OCI-LY7 (cell line): ENCODE measurements around the gene GMDS. TPM values are rescaled to one million over a fixed set of nuclear protein-coding genes. Genes with fewer than 3 reads are reported as not detected.

Experiments used
- BruUV-seq: library from RNA; stranded (reverse); fragments of 400-500 nt; replicated peaks from 2 replicates; lab custom pipeline; 2021; lab: Mats Ljungman, UMichigan
- CTCF ChIA-PET: fragments of 300-600 bp; sonication (Branson Sonifier 250); formaldehyde crosslinking; loops from one replicate; lab custom pipeline; 2022; ENCODE audit warnings: antibody characterized with exemption; ENCODE audit not compliant: unreplicated experiment; lab: Charles Lee
- POLR2A ChIA-PET: fragments of 300-600 bp; sonication (Branson Sonifier 250); formaldehyde crosslinking; loops from one replicate; lab custom pipeline; 2022; ENCODE audit warnings: antibody characterized with exemption; lab: Charles Lee
- DNase-seq: peaks from one replicate; pipeline ENCODE4 v3.0.0-alpha.2; 2015; ENCODE audit warnings: low spot score
- H2AFZ ChIP-seq: fragments of 200-600 bp; sonication (generic), shearing (Covaris generic); 2 replicates; pipeline ENCODE4 v1.6.1; 2014; ENCODE audit warnings: mild to moderate bottlenecking, antibody characterized with exemption, low read length, moderate library complexity
- H3K27ac ChIP-seq: fragments of 200-600 bp; sonication (generic); 2 replicates; pipeline ENCODE4 v1.5.1; 2014; ENCODE audit warnings: mixed run types, low read depth, mild to moderate bottlenecking, moderate library complexity, low read length, inconsistent platforms; ENCODE audit not compliant: poor library complexity, severe bottlenecking
- H3K36me3 ChIP-seq: fragments of 200-600 bp; sonication (generic); 2 replicates; pipeline ENCODE4 v1.6.1; 2014; ENCODE audit warnings: mild to moderate bottlenecking, antibody characterized with exemption, low read length, moderate library complexity, mixed read lengths; ENCODE audit not compliant: insufficient read depth
- H3K4me1 ChIP-seq: fragments of 200-600 bp; sonication (generic); 2 replicates; pipeline ENCODE4 v1.5.1; 2014; ENCODE audit warnings: mild to moderate bottlenecking, low read length; ENCODE audit not compliant: insufficient read depth, poor library complexity, severe bottlenecking
- H3K4me2 ChIP-seq: fragments of 200-600 bp; sonication (generic); 2 replicates; pipeline ENCODE4 v1.6.1; 2014; ENCODE audit warnings: mild to moderate bottlenecking, low read length
- H3K4me3 ChIP-seq: fragments of 200-600 bp; sonication (generic); 2 replicates; pipeline ENCODE4 v1.5.1; 2014; ENCODE audit warnings: mild to moderate bottlenecking, low read depth, low read length; ENCODE audit not compliant: poor library complexity, severe bottlenecking
- H3K79me2 ChIP-seq: fragments of 200-600 bp; sonication (generic); 2 replicates; pipeline ENCODE4 v1.6.1; 2016; ENCODE audit warnings: low read depth, mild to moderate bottlenecking, low read length, moderate library complexity, mixed read lengths; ENCODE audit not compliant: insufficient read depth
- H3K9me2 ChIP-seq: fragments of 200-600 bp; sonication (generic); 2 replicates; pipeline ENCODE4 v1.6.1; 2016; ENCODE audit warnings: mild to moderate bottlenecking, low read length, mixed read lengths; ENCODE audit not compliant: insufficient read depth
- H3K9me3 ChIP-seq: fragments of 200-600 bp; sonication (generic); 2 replicates; pipeline ENCODE4 v1.6.1; 2014; ENCODE audit warnings: mild to moderate bottlenecking, mixed run types, low read length, mixed read lengths
- H4K20me1 ChIP-seq: fragments of 200-600 bp; sonication (generic); 2 replicates; pipeline ENCODE4 v1.6.1; 2014; ENCODE audit warnings: mild to moderate bottlenecking, antibody characterized with exemption, low read length, moderate library complexity, mixed read lengths; ENCODE audit not compliant: insufficient read depth
- CTCF ChIP-seq: fragments of 200-600 bp; sonication (generic); conservative IDR thresholded peaks from 2 replicates; pipeline ENCODE4 v1.5.1; 2014; ENCODE audit warnings: mild to moderate bottlenecking, antibody characterized with exemption, low read length, moderate library complexity, mixed read lengths
- EZH2phosphoT487 ChIP-seq: fragments of 200-600 bp; sonication (generic); IDR thresholded peaks from 2 replicates; pipeline ENCODE4 v1.6.1; 2018; ENCODE audit warnings: low read depth, borderline replicate concordance, mild to moderate bottlenecking, mixed run types, antibody characterized with exemption, low read length, moderate library complexity, mixed read lengths
- intact Hi-C: fragments of 100-400 bp; cut with micrococcal nuclease; formaldehyde crosslinking; loops from one replicate; pipeline ENCODE4 v1.10.0; 2022; ENCODE audit not compliant: unreplicated experiment
- total RNA-seq, 2 experiments: library from RNA; depleted of rRNA in 1 of 2; stranded (reverse); fragments of >200 nt in 1 of 2; shearing (Covaris generic) in 1 of 2; gene quantifications; 2 replicates each; pipeline ENCODE4 v1.2.3, GENCODE V29; 2014 to 2022

Gene GMDS
- total RNA-seq, 2 experiments from 2014 or later, result 9.9 to 26.8 TPM

GRCh38 chr6:2144210-2144609 is 101.2 kb downstream of the GMDS start:
- POLR2A ChIA-PET, result no interaction called here
- Histone ChIP-seq H3K9me2 (no peaks in the 10 kb centered on the region), H3K4me2 (no peak overlapping the region), H4K20me1 (no peaks in the 10 kb centered on the region), H3K4me3 (no peak overlapping the region), H3K79me2 (no peaks in the 10 kb centered on the region), H3K9me3 (no peaks in the 10 kb centered on the region), H3K4me1 (no peaks in the 10 kb centered on the region), H3K27ac (no peak overlapping the region), H2AFZ (no peak overlapping the region), H3K36me3 (no peaks in the 10 kb centered on the region)
- DNase-seq, result no peak
- CTCF ChIA-PET, result no interaction called here
- intact Hi-C loops, result no loop called here
- no TSS peak for BruUV-seq
- TF ChIP-seq CTCF (no peak), EZH2phosphoT487 (no peak)

GRCh38 chr6:2141644-2142290 is 103.6 kb downstream of the GMDS start:
- no peak overlapping the region for H3K4me3 ChIP-seq
- H3K9me3 ChIP-seq, result no peaks in the 10 kb centered on the region
- DNase-seq, result no peak
- intact Hi-C loops, result no loop called here
- H2AFZ ChIP-seq, result no peak overlapping the region
- no peaks in the 10 kb centered on the region for H3K9me2 ChIP-seq
- no peaks in the 10 kb centered on the region for H3K79me2 ChIP-seq
- H3K27ac ChIP-seq, result no peak overlapping the region
- BruUV-seq, result no TSS peak
- TF ChIP-seq EZH2phosphoT487, result no peak
- TF ChIP-seq CTCF, result no peak
- POLR2A ChIA-PET, result interaction anchor here (0.6 kb wide), 1 partner anchor 183 kb away, joined by 3 read pairs; no protein-coding TSS in a partner anchor
- CTCF ChIA-PET, result no interaction called here
- no peak overlapping the region for H3K4me2 ChIP-seq
- H4K20me1 ChIP-seq, result no peaks in the 10 kb centered on the region
- H3K4me1 ChIP-seq, result no peaks in the 10 kb centered on the region
- no peaks in the 10 kb centered on the region for H3K36me3 ChIP-seq

GRCh38 chr6:2140438-2141128 is 104.8 kb downstream of the GMDS start:
- no peak overlapping the region for H3K4me3 ChIP-seq
- DNase-seq, result no peak
- H2AFZ ChIP-seq, result no peak overlapping the region
- no peaks in the 10 kb centered on the region for H3K36me3 ChIP-seq
- no TSS peak for BruUV-seq
- H3K4me2 ChIP-seq, result no peak overlapping the region
- no peaks in the 10 kb centered on the region for H3K79me2 ChIP-seq
- ChIA-PET CTCF (no interaction called here), POLR2A (interaction anchor here (0.6 kb wide), 1 partner anchor 657 kb away, joined by 3 read pairs; no protein-coding TSS in a partner anchor)
- H3K4me1 ChIP-seq, result no peaks in the 10 kb centered on the region
- H3K9me2 ChIP-seq, result no peaks in the 10 kb centered on the region
- H3K9me3 ChIP-seq, result no peaks in the 10 kb centered on the region
- intact Hi-C loops, result no loop called here
- H3K27ac ChIP-seq, result no peak overlapping the region
- TF ChIP-seq EZH2phosphoT487 (no peak), CTCF (no peak)
- no peaks in the 10 kb centered on the region; the same call in 1 of the 2 replicates for H4K20me1 ChIP-seq
